GM23338 (cell line): ENCODE measurements around the gene ADGRG1. TPM values are rescaled to one million over a fixed set of nuclear protein-coding genes. Genes with fewer than 3 reads are reported as not detected.

Experiments used
- ATAC-seq: fragments of 200-7000 bp; cut with Tn5 transposase; 3 replicates; pipeline ENCODE4 v1.9.1; 2020
- DNase-seq: peaks from one replicate; pipeline ENCODE4 v3.0.0-alpha.2; 2015; ENCODE audit warnings: low spot score
- H2AFZ ChIP-seq: fragments of 200-600 bp; sonication (generic); 2 replicates; pipeline ENCODE4 v1.8.0; 2016; ENCODE audit warnings: antibody characterized with exemption, mild to moderate bottlenecking, moderate library complexity
- H3F3A ChIP-seq: fragments of 200-600 bp; sonication (generic); replicated peaks from 2 replicates; pipeline ENCODE4 v1.8.0; 2017; ENCODE audit warnings: antibody characterized with exemption, mixed run types, low read depth
- H3K27ac ChIP-seq: fragments of 200-600 bp; sonication (generic); 2 replicates; pipeline ENCODE4 v1.6.1; 2016; ENCODE audit warnings: low read depth
- H3K27me3 ChIP-seq: fragments of 200-600 bp; sonication (generic); 2 replicates; pipeline ENCODE4 v1.8.0; 2016; ENCODE audit warnings: mild to moderate bottlenecking, mixed run types, moderate library complexity; ENCODE audit not compliant: insufficient read depth
- H3K36me3 ChIP-seq: fragments of 200-600 bp; sonication (generic); 2 replicates; pipeline ENCODE4 v1.8.0; 2016; ENCODE audit warnings: mild to moderate bottlenecking; ENCODE audit not compliant: insufficient read depth
- H3K4me1 ChIP-seq: fragments of 200-600 bp; sonication (generic); 2 replicates; pipeline ENCODE4 v1.8.0; 2016; ENCODE audit warnings: mild to moderate bottlenecking, moderate library complexity; ENCODE audit not compliant: insufficient read depth
- H3K4me2 ChIP-seq: fragments of 200-600 bp; sonication (generic); 2 replicates; pipeline ENCODE4 v1.7.1; 2017; ENCODE audit warnings: mixed run types
- H3K4me3 ChIP-seq: fragments of 200-600 bp; sonication (generic); 2 replicates; pipeline ENCODE4 v1.6.1; 2016; ENCODE audit warnings: mixed run types
- H3K79me2 ChIP-seq: fragments of 200-600 bp; sonication (generic); replicated peaks from 2 replicates; pipeline ENCODE4 v1.8.0; 2017; ENCODE audit warnings: mild to moderate bottlenecking; ENCODE audit not compliant: insufficient read depth
- H3K9me2 ChIP-seq: fragments of 200-600 bp; sonication (generic); 2 replicates; pipeline ENCODE4 v1.8.0; 2017; ENCODE audit not compliant: insufficient read depth
- H4K20me1 ChIP-seq: fragments of 200-600 bp; sonication (generic); replicated peaks from 2 replicates; pipeline ENCODE4 v1.8.0; 2017; ENCODE audit warnings: mild to moderate bottlenecking; ENCODE audit not compliant: insufficient read depth
- H3K27ac Mint-ChIP-seq: 2 replicates; pipeline ENCODE4 v1.8.0; 2020; ENCODE audit warnings: inconsistent platforms, mild to moderate bottlenecking, moderate library complexity, mixed read lengths
- H3K27me3 Mint-ChIP-seq: 3 replicates; pipeline ENCODE4 v1.8.0; 2022; ENCODE audit warnings: low read depth, mild to moderate bottlenecking, moderate library complexity, mixed read lengths, inconsistent platforms; ENCODE audit not compliant: insufficient read depth, poor library complexity
- H3K36me3 Mint-ChIP-seq: 3 replicates; pipeline ENCODE4 v1.8.0; 2021; ENCODE audit warnings: low read depth, mild to moderate bottlenecking, inconsistent platforms, moderate library complexity, mixed read lengths
- H3K4me1 Mint-ChIP-seq: 3 replicates; pipeline ENCODE4 v1.8.0; 2020; ENCODE audit warnings: mild to moderate bottlenecking, inconsistent platforms, mixed read lengths
- H3K4me3 Mint-ChIP-seq: 3 replicates; pipeline ENCODE4 v1.8.0; 2021; ENCODE audit warnings: moderate library complexity, mild to moderate bottlenecking, inconsistent platforms, mixed read lengths
- H3K9me3 Mint-ChIP-seq: 3 replicates; pipeline ENCODE4 v1.8.0; 2020; ENCODE audit warnings: moderate library complexity, mild to moderate bottlenecking, inconsistent platforms, mixed read lengths
- CREB1 ChIP-seq: fragments of 250-450 bp; sonication (Bioruptor Pico); IDR thresholded peaks from 2 replicates; pipeline ENCODE4 v1.5.0; 2020; ENCODE audit warnings: low read depth, mild to moderate bottlenecking, moderate library complexity
- EZH2 ChIP-seq: fragments of 200-600 bp; sonication (generic); IDR thresholded peaks from one replicate; pipeline ENCODE4 v1.8.0; 2017; ENCODE audit warnings: antibody characterized with exemption, mild to moderate bottlenecking, low read depth; ENCODE audit not compliant: unreplicated experiment
- EZH2phosphoT487 ChIP-seq: fragments of 200-600 bp; sonication (generic); IDR thresholded peaks from one replicate; pipeline ENCODE4 v1.8.1; 2018; ENCODE audit warnings: antibody characterized with exemption; ENCODE audit not compliant: unreplicated experiment
- JUNB ChIP-seq: IDR thresholded peaks from one replicate; pipeline ENCODE4 v1.6.1; 2016; ENCODE audit warnings: antibody characterized with exemption; ENCODE audit not compliant: unreplicated experiment
- NANOG ChIP-seq: IDR thresholded peaks from 2 replicates; pipeline ENCODE4 v1.6.1; 2016; ENCODE audit warnings: antibody characterized with exemption, borderline replicate concordance
- POLR2AphosphoS5 ChIP-seq: IDR thresholded peaks from 2 replicates; pipeline ENCODE4 v1.6.1; 2016; ENCODE audit warnings: antibody characterized with exemption, low read depth
- STAT1 ChIP-seq: IDR thresholded peaks from one replicate; pipeline ENCODE4 v1.6.1; 2016; ENCODE audit warnings: antibody characterized with exemption; ENCODE audit not compliant: unreplicated experiment
- ZNF114 ChIP-seq: fragments of 250-450 bp; sonication (Bioruptor Pico); IDR thresholded peaks from 2 replicates; pipeline ENCODE4 v1.5.0; 2020; ENCODE audit warnings: mild to moderate bottlenecking, moderate library complexity
- ZNF331 ChIP-seq: fragments of 250-450 bp; sonication (Bioruptor Pico); IDR thresholded peaks from 2 replicates; pipeline ENCODE4 v1.5.0; 2020; ENCODE audit warnings: low read depth, mild to moderate bottlenecking, moderate library complexity
- polyA plus RNA-seq: library from polyadenylated mRNA; unstranded; fragments of >200 nt; fragmentation: Nextera tagmentation; extraction: Ambion mirVana; gene quantifications from 2 replicates; pipeline ENCODE4 v1.2.1, GENCODE V29; 2016
- total RNA-seq: library from RNA; depleted of rRNA; stranded (reverse); fragments of >200 nt; shearing (Covaris generic); gene quantifications from 2 replicates; pipeline ENCODE4 v1.2.3, GENCODE V29; 2014
- TF ChIP-seq, protein P1 (sequence below): IDR thresholded peaks from one replicate; pipeline ENCODE4 v1.6.1; 2018; ENCODE audit warnings: antibody characterized with exemption; ENCODE audit not compliant: unreplicated experiment
- TF ChIP-seq, protein P2 (sequence below), 2 experiments: fragments of 200-600 bp in 1 of 2; sonication (generic) in 1 of 2; conservative IDR thresholded peaks; 2 replicates each; pipeline versions ENCODE4 v1.5.1 to v1.6.1; 2016 to 2017; ENCODE audit warnings: antibody characterized with exemption in 2 of 2, low read depth in 2 of 2, mild to moderate bottlenecking in 2 of 2, moderate library complexity in 1 of 2
- TF ChIP-seq, protein P3 (sequence below): IDR thresholded peaks from 2 replicates; pipeline ENCODE4 v1.6.1; 2016; ENCODE audit warnings: antibody characterized with exemption
- TF ChIP-seq, protein P4 (sequence below): fragments of 250-450 bp; sonication (Bioruptor Pico); IDR thresholded peaks from 2 replicates; pipeline ENCODE4 v1.5.0; 2020; ENCODE audit warnings: mild to moderate bottlenecking, moderate library complexity

Gene ADGRG1
- total and polyA plus RNA-seq, 2 experiments from 2014 or later: 0.14 to 0.47 TPM

DNA sequence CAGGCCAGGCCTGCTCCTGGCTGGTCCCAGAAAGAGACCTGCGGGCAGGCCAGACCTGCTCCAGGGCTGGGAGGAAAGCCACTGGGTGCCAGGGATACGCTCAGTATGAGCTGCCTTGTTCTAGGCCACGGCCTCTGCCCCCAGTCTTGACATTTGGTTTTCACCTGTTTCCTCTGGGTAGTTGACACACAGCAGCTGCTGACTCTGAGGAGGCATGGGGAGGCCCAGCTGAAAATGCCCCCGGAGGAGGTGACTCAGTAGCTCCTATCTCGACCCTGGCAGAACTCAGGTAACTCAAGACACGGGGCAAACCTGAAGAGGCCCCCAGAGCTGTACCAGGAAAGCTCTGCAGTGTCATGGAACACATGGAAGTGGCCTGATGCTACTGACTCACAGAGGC lies 13.9 kb upstream of the ADGRG1 start:
- Histone ChIP-seq H3K9me2 (no peaks in the 10 kb centered on the region), H2AFZ (no peak overlapping the region), H4K20me1 (no peaks in the 10 kb centered on the region), H3K4me1 (no peaks in the 10 kb centered on the region), H3K4me2 (no peak overlapping the region), H3F3A (no peaks in the 10 kb centered on the region), H3K27ac (no peak overlapping the region), H3K79me2 (no peaks in the 10 kb centered on the region), H3K36me3 (no peaks in the 10 kb centered on the region), H3K4me3 (no peak overlapping the region), H3K27me3 (no peaks in the 10 kb centered on the region)
- DNase-seq: no peak
- H3K4me3 Mint-ChIP-seq: no peak overlapping the region
- H3K4me1 Mint-ChIP-seq: peaks cover 6% of the 10 kb centered on the region
- TF ChIP-seq CREB1 (no peak), ZNF331 (CRISPR knock-in tag) (no peak), EZH2phosphoT487 (no peak), JUNB (no peak), POLR2AphosphoS5 (no peak), EZH2 (no peak), ZNF114 (CRISPR knock-in tag) (no peak), NANOG (no peak), STAT1 (no peak)
- TF ChIP-seq, protein P1, sequence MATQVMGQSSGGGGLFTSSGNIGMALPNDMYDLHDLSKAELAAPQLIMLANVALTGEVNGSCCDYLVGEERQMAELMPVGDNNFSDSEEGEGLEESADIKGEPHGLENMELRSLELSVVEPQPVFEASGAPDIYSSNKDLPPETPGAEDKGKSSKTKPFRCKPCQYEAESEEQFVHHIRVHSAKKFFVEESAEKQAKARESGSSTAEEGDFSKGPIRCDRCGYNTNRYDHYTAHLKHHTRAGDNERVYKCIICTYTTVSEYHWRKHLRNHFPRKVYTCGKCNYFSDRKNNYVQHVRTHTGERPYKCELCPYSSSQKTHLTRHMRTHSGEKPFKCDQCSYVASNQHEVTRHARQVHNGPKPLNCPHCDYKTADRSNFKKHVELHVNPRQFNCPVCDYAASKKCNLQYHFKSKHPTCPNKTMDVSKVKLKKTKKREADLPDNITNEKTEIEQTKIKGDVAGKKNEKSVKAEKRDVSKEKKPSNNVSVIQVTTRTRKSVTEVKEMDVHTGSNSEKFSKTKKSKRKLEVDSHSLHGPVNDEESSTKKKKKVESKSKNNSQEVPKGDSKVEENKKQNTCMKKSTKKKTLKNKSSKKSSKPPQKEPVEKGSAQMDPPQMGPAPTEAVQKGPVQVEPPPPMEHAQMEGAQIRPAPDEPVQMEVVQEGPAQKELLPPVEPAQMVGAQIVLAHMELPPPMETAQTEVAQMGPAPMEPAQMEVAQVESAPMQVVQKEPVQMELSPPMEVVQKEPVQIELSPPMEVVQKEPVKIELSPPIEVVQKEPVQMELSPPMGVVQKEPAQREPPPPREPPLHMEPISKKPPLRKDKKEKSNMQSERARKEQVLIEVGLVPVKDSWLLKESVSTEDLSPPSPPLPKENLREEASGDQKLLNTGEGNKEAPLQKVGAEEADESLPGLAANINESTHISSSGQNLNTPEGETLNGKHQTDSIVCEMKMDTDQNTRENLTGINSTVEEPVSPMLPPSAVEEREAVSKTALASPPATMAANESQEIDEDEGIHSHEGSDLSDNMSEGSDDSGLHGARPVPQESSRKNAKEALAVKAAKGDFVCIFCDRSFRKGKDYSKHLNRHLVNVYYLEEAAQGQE: no peak
- TF ChIP-seq, protein P2, sequence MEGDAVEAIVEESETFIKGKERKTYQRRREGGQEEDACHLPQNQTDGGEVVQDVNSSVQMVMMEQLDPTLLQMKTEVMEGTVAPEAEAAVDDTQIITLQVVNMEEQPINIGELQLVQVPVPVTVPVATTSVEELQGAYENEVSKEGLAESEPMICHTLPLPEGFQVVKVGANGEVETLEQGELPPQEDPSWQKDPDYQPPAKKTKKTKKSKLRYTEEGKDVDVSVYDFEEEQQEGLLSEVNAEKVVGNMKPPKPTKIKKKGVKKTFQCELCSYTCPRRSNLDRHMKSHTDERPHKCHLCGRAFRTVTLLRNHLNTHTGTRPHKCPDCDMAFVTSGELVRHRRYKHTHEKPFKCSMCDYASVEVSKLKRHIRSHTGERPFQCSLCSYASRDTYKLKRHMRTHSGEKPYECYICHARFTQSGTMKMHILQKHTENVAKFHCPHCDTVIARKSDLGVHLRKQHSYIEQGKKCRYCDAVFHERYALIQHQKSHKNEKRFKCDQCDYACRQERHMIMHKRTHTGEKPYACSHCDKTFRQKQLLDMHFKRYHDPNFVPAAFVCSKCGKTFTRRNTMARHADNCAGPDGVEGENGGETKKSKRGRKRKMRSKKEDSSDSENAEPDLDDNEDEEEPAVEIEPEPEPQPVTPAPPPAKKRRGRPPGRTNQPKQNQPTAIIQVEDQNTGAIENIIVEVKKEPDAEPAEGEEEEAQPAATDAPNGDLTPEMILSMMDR (conservative IDR thresholded peaks at IDR 0.05; ENCODE audit: low read depth in 2 of 2): no peak
- TF ChIP-seq, protein P3, sequence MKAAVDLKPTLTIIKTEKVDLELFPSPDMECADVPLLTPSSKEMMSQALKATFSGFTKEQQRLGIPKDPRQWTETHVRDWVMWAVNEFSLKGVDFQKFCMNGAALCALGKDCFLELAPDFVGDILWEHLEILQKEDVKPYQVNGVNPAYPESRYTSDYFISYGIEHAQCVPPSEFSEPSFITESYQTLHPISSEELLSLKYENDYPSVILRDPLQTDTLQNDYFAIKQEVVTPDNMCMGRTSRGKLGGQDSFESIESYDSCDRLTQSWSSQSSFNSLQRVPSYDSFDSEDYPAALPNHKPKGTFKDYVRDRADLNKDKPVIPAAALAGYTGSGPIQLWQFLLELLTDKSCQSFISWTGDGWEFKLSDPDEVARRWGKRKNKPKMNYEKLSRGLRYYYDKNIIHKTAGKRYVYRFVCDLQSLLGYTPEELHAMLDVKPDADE: no peak
- TF ChIP-seq, protein P4, sequence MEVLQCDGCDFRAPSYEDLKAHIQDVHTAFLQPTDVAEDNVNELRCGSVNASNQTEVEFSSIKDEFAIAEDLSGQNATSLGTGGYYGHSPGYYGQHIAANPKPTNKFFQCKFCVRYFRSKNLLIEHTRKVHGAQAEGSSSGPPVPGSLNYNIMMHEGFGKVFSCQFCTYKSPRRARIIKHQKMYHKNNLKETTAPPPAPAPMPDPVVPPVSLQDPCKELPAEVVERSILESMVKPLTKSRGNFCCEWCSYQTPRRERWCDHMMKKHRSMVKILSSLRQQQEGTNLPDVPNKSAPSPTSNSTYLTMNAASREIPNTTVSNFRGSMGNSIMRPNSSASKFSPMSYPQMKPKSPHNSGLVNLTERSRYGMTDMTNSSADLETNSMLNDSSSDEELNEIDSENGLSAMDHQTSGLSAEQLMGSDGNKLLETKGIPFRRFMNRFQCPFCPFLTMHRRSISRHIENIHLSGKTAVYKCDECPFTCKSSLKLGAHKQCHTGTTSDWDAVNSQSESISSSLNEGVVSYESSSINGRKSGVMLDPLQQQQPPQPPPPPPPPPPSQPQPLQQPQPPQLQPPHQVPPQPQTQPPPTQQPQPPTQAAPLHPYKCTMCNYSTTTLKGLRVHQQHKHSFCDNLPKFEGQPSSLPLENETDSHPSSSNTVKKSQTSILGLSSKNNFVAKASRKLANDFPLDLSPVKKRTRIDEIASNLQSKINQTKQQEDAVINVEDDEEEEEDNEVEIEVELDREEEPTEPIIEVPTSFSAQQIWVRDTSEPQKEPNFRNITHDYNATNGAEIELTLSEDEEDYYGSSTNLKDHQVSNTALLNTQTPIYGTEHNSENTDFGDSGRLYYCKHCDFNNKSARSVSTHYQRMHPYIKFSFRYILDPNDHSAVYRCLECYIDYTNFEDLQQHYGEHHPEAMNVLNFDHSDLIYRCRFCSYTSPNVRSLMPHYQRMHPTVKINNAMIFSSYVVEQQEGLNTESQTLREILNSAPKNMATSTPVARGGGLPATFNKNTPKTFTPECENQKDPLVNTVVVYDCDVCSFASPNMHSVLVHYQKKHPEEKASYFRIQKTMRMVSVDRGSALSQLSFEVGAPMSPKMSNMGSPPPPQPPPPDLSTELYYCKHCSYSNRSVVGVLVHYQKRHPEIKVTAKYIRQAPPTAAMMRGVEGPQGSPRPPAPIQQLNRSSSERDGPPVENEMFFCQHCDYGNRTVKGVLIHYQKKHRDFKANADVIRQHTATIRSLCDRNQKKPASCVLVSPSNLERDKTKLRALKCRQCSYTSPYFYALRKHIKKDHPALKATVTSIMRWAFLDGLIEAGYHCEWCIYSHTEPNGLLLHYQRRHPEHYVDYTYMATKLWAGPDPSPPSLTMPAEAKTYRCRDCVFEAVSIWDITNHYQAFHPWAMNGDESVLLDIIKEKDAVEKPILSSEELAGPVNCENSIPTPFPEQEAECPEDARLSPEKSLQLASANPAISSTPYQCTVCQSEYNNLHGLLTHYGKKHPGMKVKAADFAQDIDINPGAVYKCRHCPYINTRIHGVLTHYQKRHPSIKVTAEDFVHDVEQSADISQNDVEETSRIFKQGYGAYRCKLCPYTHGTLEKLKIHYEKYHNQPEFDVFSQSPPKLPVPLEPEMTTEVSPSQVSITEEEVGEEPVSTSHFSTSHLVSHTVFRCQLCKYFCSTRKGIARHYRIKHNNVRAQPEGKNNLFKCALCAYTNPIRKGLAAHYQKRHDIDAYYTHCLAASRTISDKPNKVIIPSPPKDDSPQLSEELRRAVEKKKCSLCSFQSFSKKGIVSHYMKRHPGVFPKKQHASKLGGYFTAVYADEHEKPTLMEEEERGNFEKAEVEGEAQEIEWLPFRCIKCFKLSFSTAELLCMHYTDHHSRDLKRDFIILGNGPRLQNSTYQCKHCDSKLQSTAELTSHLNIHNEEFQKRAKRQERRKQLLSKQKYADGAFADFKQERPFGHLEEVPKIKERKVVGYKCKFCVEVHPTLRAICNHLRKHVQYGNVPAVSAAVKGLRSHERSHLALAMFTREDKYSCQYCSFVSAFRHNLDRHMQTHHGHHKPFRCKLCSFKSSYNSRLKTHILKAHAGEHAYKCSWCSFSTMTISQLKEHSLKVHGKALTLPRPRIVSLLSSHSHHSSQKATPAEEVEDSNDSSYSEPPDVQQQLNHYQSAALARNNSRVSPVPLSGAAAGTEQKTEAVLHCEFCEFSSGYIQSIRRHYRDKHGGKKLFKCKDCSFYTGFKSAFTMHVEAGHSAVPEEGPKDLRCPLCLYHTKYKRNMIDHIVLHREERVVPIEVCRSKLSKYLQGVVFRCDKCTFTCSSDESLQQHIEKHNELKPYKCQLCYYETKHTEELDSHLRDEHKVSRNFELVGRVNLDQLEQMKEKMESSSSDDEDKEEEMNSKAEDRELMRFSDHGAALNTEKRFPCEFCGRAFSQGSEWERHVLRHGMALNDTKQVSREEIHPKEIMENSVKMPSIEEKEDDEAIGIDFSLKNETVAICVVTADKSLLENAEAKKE (CRISPR knock-in tag): no peak
- H3K9me3 Mint-ChIP-seq: no peaks in the 10 kb centered on the region
- H3K36me3 Mint-ChIP-seq: no peaks in the 10 kb centered on the region
- H3K27ac Mint-ChIP-seq: no peak overlapping the region
- no peak for ATAC-seq
- peaks cover 6% of the 10 kb centered on the region for H3K27me3 Mint-ChIP-seq
